ENCODE results near the gene GNAT2.
"Not testable (repeated sequence)": the region's sequence is repeated elsewhere in the genome, so short reads cannot be mapped to it uniquely, and the experiment has no call there.

The GNAT2 gene

GRCh38 chr1:109619576-109620400, at the start of gene GNAT2, which contains the start of gene AMPD2:
Gene GNAT2 (minus strand): TSS chr1:109619616. CDS start chr1:109612870, 6,746 bp downstream.
Gene AMPD2 (plus strand): TSS chr1:109619837. CDS start chr1:109621176, 1,339 bp downstream.
- DNase-seq (ENCODE audit: low read depth in 3 of 3, low spot score in 1 of 3): peak in 2 of 3 donors; percentile 38 to 65

GRCh38 chr1:109668123-109668775, 48.8 kb upstream of the GNAT2 start:
- no peak for DNase-seq (ENCODE audit: low read depth in 3 of 3, low spot score in 1 of 3)

GRCh38 chr1:109667452-109668122, 48.2 kb upstream of the GNAT2 start, which contains the start of gene GSTM2:
Gene GSTM2 (plus strand): TSS chr1:109668057. CDS start chr1:109668116, 59 bp downstream.
- DNase-seq (ENCODE audit: low read depth in 3 of 3, low spot score in 1 of 3): peak; percentile 33 to 69 (median 54)

- DNase-seq (ENCODE audit: low read depth in 3 of 3, low spot score in 1 of 3): no peak
Measured at GRCh38 chr1:109664671-109665070, 45.3 kb upstream of the GNAT2 start.

GRCh38 chr1:109661391-109661790, 42.0 kb upstream of the GNAT2 start:
- no peak for DNase-seq (ENCODE audit: low read depth in 3 of 3, low spot score in 1 of 3)

- not testable (repeated sequence) for DNase-seq (ENCODE audit: low read depth in 3 of 3, low spot score in 1 of 3)
Measured at GRCh38 chr1:109660691-109661026, 41.2 kb upstream of the GNAT2 start.

GRCh38 chr1:109659997-109660690, 40.7 kb upstream of the GNAT2 start:
- DNase-seq (ENCODE audit: low read depth in 3 of 3, low spot score in 1 of 3): no peak

- DNase-seq (ENCODE audit: low read depth in 3 of 3, low spot score in 1 of 3): no peak
Measured at GRCh38 chr1:109659145-109659544, 39.7 kb upstream of the GNAT2 start.

- DNase-seq (ENCODE audit: low read depth in 3 of 3, low spot score in 1 of 3): no peak
Measured at GRCh38 chr1:109658533-109659042, 39.2 kb upstream of the GNAT2 start.

- no peak for DNase-seq (ENCODE audit: low read depth in 3 of 3, low spot score in 1 of 3)
Measured at GRCh38 chr1:109657970-109658369, 38.6 kb upstream of the GNAT2 start.

GRCh38 chr1:109657395-109657794, 38.0 kb upstream of the GNAT2 start:
- DNase-seq (ENCODE audit: low read depth in 3 of 3, low spot score in 1 of 3): no peak

- peak in 2 of 3 donors; percentile 8 to 54 for DNase-seq (ENCODE audit: low read depth in 3 of 3, low spot score in 1 of 3)
Measured at GRCh38 chr1:109655615-109656519, 36.5 kb upstream of the GNAT2 start, which contains the start of gene GSTM4. Gene GSTM4 (plus strand): TSS chr1:109656099. CDS start chr1:109656390, 291 bp downstream.

GRCh38 chr1:109654519-109654918, 35.1 kb upstream of the GNAT2 start:
- DNase-seq (ENCODE audit: low read depth in 3 of 3, low spot score in 1 of 3): no peak

- no peak for DNase-seq (ENCODE audit: low read depth in 3 of 3, low spot score in 1 of 3)
Measured at GRCh38 chr1:109653306-109653705, 33.9 kb upstream of the GNAT2 start.

- DNase-seq (ENCODE audit: low read depth in 3 of 3, low spot score in 1 of 3): no peak
Measured at GRCh38 chr1:109652402-109652801, 33.0 kb upstream of the GNAT2 start.

- no peak for DNase-seq (ENCODE audit: low read depth in 3 of 3, low spot score in 1 of 3)
Measured at GRCh38 chr1:109650609-109651008, 31.2 kb upstream of the GNAT2 start.

- DNase-seq (ENCODE audit: low read depth in 3 of 3, low spot score in 1 of 3): no peak
Measured at GRCh38 chr1:109649491-109649914, 30.1 kb upstream of the GNAT2 start.

GRCh38 chr1:109644670-109645069, 25.3 kb upstream of the GNAT2 start:
- DNase-seq (ENCODE audit: low read depth in 3 of 3, low spot score in 1 of 3): no peak

- DNase-seq (ENCODE audit: low read depth in 3 of 3, low spot score in 1 of 3): peak; percentile 62 to 81 (median 73)
Measured at GRCh38 chr1:109643385-109644230, 24.2 kb upstream of the GNAT2 start.

Data from stimulated activated CD4-positive, alpha-beta T cell treated with anti-CD3 and anti-CD28 coated beads, TNF-alpha, amount 100 ng/mL, for 1 hour (primary cell).